Adrenal gland (tissue), 5 donors: ENCODE data around the gene CRIP3.

Experiments used
- CTCF ChIP-seq, 6 experiments: fragments of 450-650 bp in 4 of 6; fragments of 200-600 bp in 2 of 6; sonication (generic) in 1 of 6; IDR thresholded peaks; 1 replicate in 5 of 6; 2 replicates in 1 of 6; pipeline versions ENCODE4 v1.5.1 to v1.8.0; 2016 to 2021; ENCODE audit warnings: antibody characterized with exemption in 6 of 6, mild to moderate bottlenecking in 2 of 6, moderate library complexity in 1 of 6
- POLR2A ChIP-seq, 2 donors: fragments of 450-650 bp; IDR thresholded peaks; one replicate each; pipeline ENCODE4 v1.6.1; 2017; ENCODE audit warnings: antibody characterized with exemption in 2 of 2, mild to moderate bottlenecking in 2 of 2, moderate library complexity in 1 of 2
- donor health status: DM: no; HTN: no; CAD: no.

DNA sequence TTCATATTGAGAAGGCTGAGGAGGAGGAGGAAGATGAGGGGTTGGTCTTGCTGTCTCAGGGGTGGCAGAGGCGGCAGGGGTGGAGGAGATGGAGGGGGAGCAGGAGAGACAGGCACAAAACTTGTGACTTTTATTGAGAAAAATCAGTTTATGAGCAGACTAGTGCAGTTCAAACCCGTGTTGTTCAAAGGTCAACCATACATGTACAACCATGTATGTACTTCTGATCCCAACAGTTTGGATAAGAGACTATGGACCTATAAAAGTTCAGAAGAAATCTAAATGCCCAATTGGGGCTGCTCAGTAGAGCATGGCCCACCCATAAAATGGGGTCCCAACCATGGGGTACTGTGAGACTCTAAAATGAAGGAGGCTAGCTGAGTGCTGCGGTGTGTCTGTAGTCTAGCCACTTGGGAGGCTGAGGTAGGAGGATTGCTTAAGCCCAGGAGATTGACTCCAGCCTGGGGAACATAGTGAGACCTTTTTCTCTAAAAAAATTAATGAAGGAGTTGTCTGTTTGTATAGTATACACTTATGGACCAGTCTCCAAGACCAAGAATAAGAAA is 18.2 kb downstream of the CRIP3 start:
- TF ChIP-seq POLR2A (IDR thresholded peaks at IDR 0.05) (no peak), CTCF (IDR thresholded peaks at IDR 0.05) (no peak)
